Measurements from ENCODE around the gene MAMDC2. TPM values are rescaled to one million over a fixed set of nuclear protein-coding genes. Genes with fewer than 3 reads are reported as not detected.

The MAMDC2 gene
- total RNA-seq, 4 donors from 2014 or later = 4.1 to 17.3 (median 9.3) TPM

DNA sequence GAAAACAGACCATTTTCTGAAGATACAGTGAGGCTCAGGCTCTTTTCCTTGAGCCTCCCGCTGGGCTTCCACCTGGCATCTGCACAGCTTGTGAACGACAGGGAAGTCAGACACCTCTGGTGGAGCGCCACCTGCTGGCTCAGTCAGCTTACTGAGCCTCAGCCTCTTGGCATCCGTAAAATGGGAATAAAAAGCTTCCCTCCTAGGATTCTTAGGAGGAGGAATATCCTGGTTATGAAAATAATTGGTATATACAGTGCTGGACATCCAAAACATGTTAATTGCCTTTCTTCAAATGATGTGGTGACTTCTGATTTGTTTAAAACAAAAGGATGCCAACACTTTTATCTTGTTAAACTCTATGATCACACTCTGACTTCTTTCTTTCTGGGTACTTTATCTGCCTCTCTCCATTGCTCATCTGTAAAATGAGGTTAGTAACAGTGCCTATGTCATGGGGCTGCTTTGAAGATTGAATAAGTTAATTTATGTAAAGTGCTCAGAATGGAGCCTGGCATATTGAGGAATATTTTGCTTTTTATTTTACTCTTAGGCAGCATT lies 67.5 kb downstream of the MAMDC2 start:
- TF ChIP-seq, protein P1, sequence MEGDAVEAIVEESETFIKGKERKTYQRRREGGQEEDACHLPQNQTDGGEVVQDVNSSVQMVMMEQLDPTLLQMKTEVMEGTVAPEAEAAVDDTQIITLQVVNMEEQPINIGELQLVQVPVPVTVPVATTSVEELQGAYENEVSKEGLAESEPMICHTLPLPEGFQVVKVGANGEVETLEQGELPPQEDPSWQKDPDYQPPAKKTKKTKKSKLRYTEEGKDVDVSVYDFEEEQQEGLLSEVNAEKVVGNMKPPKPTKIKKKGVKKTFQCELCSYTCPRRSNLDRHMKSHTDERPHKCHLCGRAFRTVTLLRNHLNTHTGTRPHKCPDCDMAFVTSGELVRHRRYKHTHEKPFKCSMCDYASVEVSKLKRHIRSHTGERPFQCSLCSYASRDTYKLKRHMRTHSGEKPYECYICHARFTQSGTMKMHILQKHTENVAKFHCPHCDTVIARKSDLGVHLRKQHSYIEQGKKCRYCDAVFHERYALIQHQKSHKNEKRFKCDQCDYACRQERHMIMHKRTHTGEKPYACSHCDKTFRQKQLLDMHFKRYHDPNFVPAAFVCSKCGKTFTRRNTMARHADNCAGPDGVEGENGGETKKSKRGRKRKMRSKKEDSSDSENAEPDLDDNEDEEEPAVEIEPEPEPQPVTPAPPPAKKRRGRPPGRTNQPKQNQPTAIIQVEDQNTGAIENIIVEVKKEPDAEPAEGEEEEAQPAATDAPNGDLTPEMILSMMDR (IDR thresholded peaks at IDR 0.05) = peak; percentile 78 to 84
- no peak for TF ChIP-seq POLR2A (IDR thresholded peaks at IDR 0.05)
- no peak for TF ChIP-seq POLR2AphosphoS5 (IDR thresholded peaks at IDR 0.05)
- TF ChIP-seq EP300 (IDR thresholded peaks at IDR 0.05) = no peak
- DNase-seq (ENCODE audit: low spot score in 2 of 2) = peak; percentile 87 to 90
- no peaks in the 10 kb centered on the region for H3K9me3 ChIP-seq
- H3K4me3 ChIP-seq = no peak overlapping the region
- peaks cover 9% of the 10 kb centered on the region for H3K4me1 ChIP-seq
- H3K27me3 ChIP-seq = no peaks in the 10 kb centered on the region
- no peaks in the 10 kb centered on the region for H3K36me3 ChIP-seq
- H3K27ac ChIP-seq = no peak overlapping the region
- WGBS = 17% methylated on average over 4 of the region's 4 CpGs

DNA sequence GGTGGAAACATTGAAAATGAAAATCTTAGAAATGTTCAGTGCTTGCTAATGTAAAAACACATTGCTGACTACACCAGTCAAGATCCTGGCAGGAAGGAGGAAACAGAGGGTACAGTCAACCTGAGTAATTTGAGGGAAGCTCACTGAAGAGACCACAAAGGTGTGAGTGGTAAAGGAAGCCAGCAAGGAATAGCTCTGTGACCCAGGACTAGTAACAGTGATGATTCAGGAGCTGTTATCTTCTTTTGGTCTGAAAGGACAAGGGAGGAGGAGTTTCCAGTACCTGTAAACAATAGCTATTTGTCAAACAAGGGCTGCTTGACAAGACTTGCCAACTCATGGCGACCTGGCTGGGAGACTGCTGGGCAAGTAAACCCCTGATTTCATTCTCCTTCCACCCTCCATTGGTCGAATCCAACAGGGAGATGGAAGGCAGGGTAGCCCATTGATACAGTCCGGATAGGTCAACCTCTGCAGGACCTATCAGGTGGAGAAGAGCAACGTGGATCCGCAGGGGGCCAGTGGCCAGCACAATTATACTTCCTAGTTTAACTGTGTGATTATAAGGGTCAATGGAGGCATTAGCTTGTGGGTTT lies 68.1 kb downstream of the MAMDC2 start:
- H3K27ac ChIP-seq = no peak overlapping the region
- H3K4me3 ChIP-seq = no peak overlapping the region
- no peaks in the 10 kb centered on the region for H3K27me3 ChIP-seq
- peaks cover 9% of the 10 kb centered on the region for H3K4me1 ChIP-seq
- WGBS = 83% methylated on average over 5 of the region's 5 CpGs
- H3K9me3 ChIP-seq = no peaks in the 10 kb centered on the region
- no peak for DNase-seq (ENCODE audit: low spot score in 2 of 2)
- H3K36me3 ChIP-seq = no peaks in the 10 kb centered on the region
- TF ChIP-seq, protein P1 (IDR thresholded peaks at IDR 0.05) = no peak
- TF ChIP-seq POLR2AphosphoS5 (IDR thresholded peaks at IDR 0.05) (no peak), POLR2A (IDR thresholded peaks at IDR 0.05) (no peak)

- H3K4me3 ChIP-seq = no peak overlapping the region
- WGBS = 90% methylated on average over 2 of the region's 2 CpGs
- no peaks in the 10 kb centered on the region for H3K27me3 ChIP-seq
- H3K9me3 ChIP-seq = no peaks in the 10 kb centered on the region
- no peak for TF ChIP-seq EP300 (IDR thresholded peaks at IDR 0.05)
- TF ChIP-seq, protein P1 (IDR thresholded peaks at IDR 0.05) = no peak
- TF ChIP-seq POLR2A (IDR thresholded peaks at IDR 0.05) = no peak
- no peak for TF ChIP-seq POLR2AphosphoS5 (IDR thresholded peaks at IDR 0.05)
- DNase-seq (ENCODE audit: low spot score in 2 of 2) = no peak
- H3K36me3 ChIP-seq = no peaks in the 10 kb centered on the region
- H3K4me1 ChIP-seq = peaks cover 9% of the 10 kb centered on the region
- H3K27ac ChIP-seq = no peak overlapping the region
Observed at GRCh38 chr9:70112981-70113380, 69.3 kb downstream of the MAMDC2 start.

DNA sequence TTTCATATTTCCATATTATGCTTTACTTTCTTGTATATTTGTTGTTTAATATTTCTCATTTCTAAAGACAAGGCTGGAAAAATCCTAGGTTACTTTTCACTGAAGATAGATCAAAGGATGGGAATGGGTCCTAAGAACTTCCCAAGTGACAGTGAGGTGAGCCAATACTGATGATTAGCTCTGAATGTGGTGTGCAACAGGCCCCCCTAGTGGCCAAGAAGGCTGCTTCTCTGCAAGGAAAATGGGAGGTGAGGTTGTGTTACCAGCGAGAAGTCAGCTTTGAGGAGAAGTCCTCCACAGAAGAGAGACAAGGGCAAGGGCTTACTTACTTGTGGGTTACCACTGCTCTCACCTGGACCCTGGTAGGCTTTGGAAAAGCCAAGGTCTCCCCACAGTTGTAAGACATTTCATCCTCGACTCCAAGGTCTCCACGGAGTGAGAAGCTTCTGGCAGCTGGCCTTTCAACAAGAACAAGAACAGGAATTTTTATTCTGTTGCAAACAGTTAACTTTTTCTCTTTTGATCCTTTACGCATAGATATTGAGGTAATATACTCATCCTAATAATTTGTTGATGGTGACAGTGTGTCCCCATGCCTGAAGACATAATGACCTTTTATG lies 69.9 kb downstream of the MAMDC2 start:
- peaks cover 9% of the 10 kb centered on the region for H3K4me1 ChIP-seq
- 61% methylated on average over 4 of the region's 4 CpGs for WGBS
- no peaks in the 10 kb centered on the region for H3K27me3 ChIP-seq
- no peak overlapping the region for H3K27ac ChIP-seq
- no peaks in the 10 kb centered on the region for H3K36me3 ChIP-seq
- TF ChIP-seq, protein P1 (IDR thresholded peaks at IDR 0.05) = peak; percentile 47 to 71
- no peak for TF ChIP-seq POLR2AphosphoS5 (IDR thresholded peaks at IDR 0.05)
- H3K9me3 ChIP-seq = no peaks in the 10 kb centered on the region
- DNase-seq (ENCODE audit: low spot score in 2 of 2) = no peak
- no peak overlapping the region for H3K4me3 ChIP-seq

GRCh38 chr9:70114898-70115297 lies 71.2 kb downstream of the MAMDC2 start:
- no peak for DNase-seq (ENCODE audit: low spot score in 2 of 2)
- H3K27me3 ChIP-seq = no peaks in the 10 kb centered on the region
- WGBS = 87% methylated on average over 1 of the region's 1 CpG
- no peaks in the 10 kb centered on the region for H3K36me3 ChIP-seq
- TF ChIP-seq, protein P1 (IDR thresholded peaks at IDR 0.05) = no peak
- TF ChIP-seq POLR2AphosphoS5 (IDR thresholded peaks at IDR 0.05) = no peak
- no peak for TF ChIP-seq EP300 (IDR thresholded peaks at IDR 0.05)
- TF ChIP-seq POLR2A (IDR thresholded peaks at IDR 0.05) = no peak
- no peak overlapping the region for H3K27ac ChIP-seq
- H3K4me1 ChIP-seq = peaks cover 9% of the 10 kb centered on the region
- no peak overlapping the region for H3K4me3 ChIP-seq
- H3K9me3 ChIP-seq = no peaks in the 10 kb centered on the region
